ENCODE results near the gene CNTNAP5. TPM values are rescaled to one million over a fixed set of nuclear protein-coding genes. Genes with fewer than 3 reads are reported as not detected.

Gene CNTNAP5
- total RNA-seq, 2 experiments from 2014 or later = not detected

DNA sequence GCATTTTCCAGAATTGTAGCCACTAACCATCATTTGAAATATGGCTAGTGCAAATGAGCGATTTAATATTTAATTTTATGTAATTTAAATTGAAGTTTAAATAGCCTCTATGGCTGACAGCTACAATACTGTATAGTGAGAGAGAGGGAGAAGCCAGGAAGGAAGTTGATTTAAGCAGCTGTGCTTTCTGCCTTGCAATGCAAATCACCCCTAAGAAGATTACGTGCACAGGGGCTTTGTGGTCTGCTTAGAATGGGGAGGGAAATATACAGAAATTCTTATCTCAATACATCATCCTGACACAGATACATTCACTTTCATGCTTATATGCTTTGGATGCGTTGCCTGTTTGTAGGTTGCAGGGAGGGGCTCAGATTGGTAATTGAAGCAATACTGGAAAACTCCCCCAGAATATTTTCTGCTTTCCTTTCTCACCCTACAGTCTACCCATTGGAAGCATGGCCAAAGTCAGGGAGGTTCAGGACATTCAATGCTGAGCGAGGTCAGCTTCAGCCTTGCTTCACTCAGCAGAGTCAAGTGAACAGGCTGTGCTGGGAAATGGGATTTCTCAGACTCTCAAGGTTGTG, 674.0 kb downstream of the CNTNAP5 start:
- Mint-ChIP-seq H3K4me3 (no peak overlapping the region), H3K27ac (no peak overlapping the region), H3K9me3 (peaks cover 3% of the 10 kb centered on the region), H3K4me1 (no peaks in the 10 kb centered on the region), H3K36me3 (ENCODE audit: low read depth) (no peaks in the 10 kb centered on the region), H3K27me3 (no peaks in the 10 kb centered on the region)
- DNase-seq = no peak
- ChIA-PET CTCF (no interaction called here), POLR2A (no interaction called here)

DNA sequence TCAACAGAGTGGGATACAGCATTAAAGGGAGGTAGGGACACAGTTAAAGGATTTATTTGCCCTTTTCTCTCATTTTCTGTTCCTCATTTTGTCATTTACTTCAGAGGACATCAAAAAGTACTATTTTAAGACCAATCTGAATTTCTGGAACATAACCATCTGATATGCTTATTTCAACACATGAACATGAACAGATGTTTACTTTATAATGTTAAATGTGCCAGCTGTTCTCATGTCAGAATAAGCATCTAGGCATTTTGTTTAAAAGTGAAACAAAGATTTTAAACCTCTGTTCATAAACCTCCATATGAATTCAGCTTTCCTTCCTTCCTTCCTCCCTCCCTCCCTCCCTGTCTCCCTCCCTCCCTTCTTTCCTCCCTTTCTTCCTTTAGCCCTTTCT, 677.7 kb downstream of the CNTNAP5 start:
- Mint-ChIP-seq H3K4me3 (no peak overlapping the region), H3K4me1 (no peaks in the 10 kb centered on the region), H3K27me3 (no peaks in the 10 kb centered on the region), H3K36me3 (ENCODE audit: low read depth) (no peaks in the 10 kb centered on the region), H3K9me3 (no peaks in the 10 kb centered on the region), H3K27ac (no peak overlapping the region)
- DNase-seq = no peak
- CTCF ChIA-PET = no interaction called here
- POLR2A ChIA-PET = no interaction called here

DNA sequence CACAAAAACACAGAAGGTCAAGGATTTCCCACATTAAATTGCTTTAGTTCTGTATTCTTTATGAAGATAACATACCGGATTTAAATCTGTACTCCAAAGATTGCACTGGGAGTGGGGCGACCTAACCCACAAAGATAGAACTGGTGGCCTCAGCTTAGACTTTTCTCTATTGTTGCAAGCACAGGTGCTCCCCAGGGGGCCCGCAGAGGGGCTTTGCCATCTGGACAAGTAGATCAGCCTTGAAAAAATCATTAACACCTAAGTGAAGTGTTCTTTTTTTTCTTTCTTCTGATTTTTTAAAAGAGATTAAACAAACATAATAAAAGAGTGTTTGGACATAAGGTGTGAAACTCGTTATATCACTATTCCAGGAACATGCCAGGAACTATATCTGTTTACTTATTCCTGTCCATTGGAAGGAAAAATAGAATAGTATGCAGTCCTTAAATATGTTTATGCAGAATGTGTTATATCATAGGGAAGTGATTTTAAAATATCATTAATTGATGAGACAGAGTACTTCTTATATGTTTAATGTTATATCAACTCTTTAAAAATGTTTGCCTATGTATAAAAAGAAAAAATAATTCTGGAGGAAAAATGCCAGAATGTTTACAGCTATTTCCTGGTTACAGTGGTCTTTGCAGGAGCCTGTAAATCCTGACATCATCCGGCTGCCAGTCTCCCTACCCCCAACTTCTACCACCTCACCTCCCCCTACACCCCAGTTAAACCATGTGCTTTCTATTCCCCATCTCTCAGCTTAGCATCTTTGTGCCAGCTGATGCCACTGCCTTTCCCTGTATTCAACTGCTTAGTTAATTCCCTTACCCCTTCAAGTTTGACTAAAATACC, 679.2 kb downstream of the CNTNAP5 start:
- Mint-ChIP-seq H3K4me1 (no peaks in the 10 kb centered on the region), H3K27me3 (no peaks in the 10 kb centered on the region), H3K27ac (no peak overlapping the region), H3K9me3 (peaks cover 2% of the 10 kb centered on the region), H3K36me3 (ENCODE audit: low read depth) (no peaks in the 10 kb centered on the region), H3K4me3 (no peak overlapping the region)
- DNase-seq = no peak
- ChIA-PET POLR2A (no interaction called here), CTCF (no interaction called here)

GRCh38 chr2:124708661-124709060, 683.6 kb downstream of the CNTNAP5 start:
- no peaks in the 10 kb centered on the region for H3K4me1 Mint-ChIP-seq
- no peaks in the 10 kb centered on the region for H3K36me3 Mint-ChIP-seq (ENCODE audit: low read depth)
- no peak overlapping the region for H3K4me3 Mint-ChIP-seq
- POLR2A ChIA-PET = no interaction called here
- H3K9me3 Mint-ChIP-seq = peaks cover 4% of the 10 kb centered on the region
- no peak for DNase-seq
- no peaks in the 10 kb centered on the region for H3K27me3 Mint-ChIP-seq
- H3K27ac Mint-ChIP-seq = no peak overlapping the region
- CTCF ChIA-PET = no interaction called here

DNA sequence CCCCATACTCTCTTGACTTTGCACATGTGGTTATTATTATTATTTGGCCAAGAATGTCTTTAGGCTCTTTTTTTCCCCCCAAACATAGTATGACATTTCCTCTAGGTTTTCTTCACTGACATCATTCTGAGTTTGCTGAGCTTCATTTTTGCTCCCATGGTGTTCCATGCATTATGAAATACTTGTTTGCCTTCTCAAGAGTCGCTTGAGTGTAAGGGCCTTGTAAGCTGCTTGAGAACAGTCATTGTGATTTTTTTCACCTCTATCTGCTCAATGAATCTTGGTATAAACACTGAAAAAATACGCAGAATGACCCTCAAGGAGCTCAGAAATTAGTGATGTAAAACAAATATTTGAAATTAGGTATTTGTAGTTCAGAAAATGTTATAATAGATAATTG, 688.9 kb downstream of the CNTNAP5 start:
- H3K36me3 Mint-ChIP-seq (ENCODE audit: low read depth) = no peaks in the 10 kb centered on the region
- no peak for DNase-seq
- H3K9me3 Mint-ChIP-seq = peaks cover 8% of the 10 kb centered on the region
- no peak overlapping the region for H3K27ac Mint-ChIP-seq
- no peak overlapping the region for H3K4me3 Mint-ChIP-seq
- ChIA-PET POLR2A (no interaction called here), CTCF (no interaction called here)
- H3K27me3 Mint-ChIP-seq = no peaks in the 10 kb centered on the region
- H3K4me1 Mint-ChIP-seq = no peaks in the 10 kb centered on the region

DNA sequence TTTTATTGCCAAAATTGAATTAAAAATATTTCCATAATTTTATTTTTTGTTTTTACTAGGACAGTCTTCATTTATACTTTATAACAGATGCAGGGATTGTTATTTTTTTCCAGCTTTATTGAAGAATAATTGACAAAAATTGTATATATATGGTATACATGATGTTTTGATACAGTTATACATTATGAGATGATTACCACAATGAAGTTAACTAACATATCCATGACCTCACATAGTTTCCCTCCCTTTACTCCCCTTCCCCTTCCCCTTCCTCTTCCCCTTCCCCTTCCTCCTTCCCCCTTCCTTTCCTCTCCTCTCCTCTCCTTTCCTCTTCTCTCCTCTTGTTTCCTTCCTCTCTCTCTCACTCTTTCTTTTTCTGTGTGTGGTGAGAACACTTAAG, 700.1 kb downstream of the CNTNAP5 start:
- POLR2A ChIA-PET = no interaction called here
- CTCF ChIA-PET = no interaction called here
- Mint-ChIP-seq H3K27ac (no peak overlapping the region), H3K27me3 (no peaks in the 10 kb centered on the region), H3K4me3 (no peak overlapping the region), H3K36me3 (ENCODE audit: low read depth) (no peaks in the 10 kb centered on the region), H3K9me3 (peaks cover 5% of the 10 kb centered on the region), H3K4me1 (no peaks in the 10 kb centered on the region)
- no peak for DNase-seq

- Mint-ChIP-seq H3K27ac (no peak overlapping the region), H3K4me3 (no peak overlapping the region), H3K4me1 (no peaks in the 10 kb centered on the region), H3K36me3 (ENCODE audit: low read depth) (no peaks in the 10 kb centered on the region), H3K9me3 (peaks cover 10% of the 10 kb centered on the region), H3K27me3 (no peaks in the 10 kb centered on the region)
- DNase-seq = no peak
- POLR2A ChIA-PET = no interaction called here
- CTCF ChIA-PET = no interaction called here
Measured at GRCh38 chr2:124740636-124741035, 715.5 kb downstream of the CNTNAP5 start.

DNA sequence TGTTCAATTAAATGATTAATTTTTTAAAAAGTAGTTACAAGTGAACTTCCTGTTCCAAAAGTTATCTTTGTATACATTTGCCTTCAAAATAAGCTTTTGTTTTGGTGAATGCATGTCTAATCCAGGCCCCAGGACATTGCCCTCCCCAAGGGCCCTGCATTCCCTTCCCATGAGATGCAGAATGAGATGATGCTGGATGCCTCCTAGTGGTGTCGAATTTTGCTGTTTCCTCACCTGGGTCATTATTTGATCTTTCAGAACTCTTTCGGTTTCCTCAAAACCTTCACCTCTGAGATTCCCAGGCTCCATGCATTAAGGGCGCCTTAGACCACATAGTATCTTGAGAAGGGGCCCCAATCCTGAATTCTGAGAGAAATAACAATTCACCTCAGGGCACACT, 728.8 kb downstream of the CNTNAP5 start:
- DNase-seq = no peak
- no peaks in the 10 kb centered on the region for H3K4me1 Mint-ChIP-seq
- no peaks in the 10 kb centered on the region for H3K27me3 Mint-ChIP-seq
- CTCF ChIA-PET = no interaction called here
- no peak overlapping the region for H3K4me3 Mint-ChIP-seq
- H3K9me3 Mint-ChIP-seq = peaks cover 12% of the 10 kb centered on the region
- H3K36me3 Mint-ChIP-seq (ENCODE audit: low read depth) = no peaks in the 10 kb centered on the region
- POLR2A ChIA-PET = no interaction called here
- H3K27ac Mint-ChIP-seq = no peak overlapping the region

GRCh38 chr2:124755386-124755785, 730.3 kb downstream of the CNTNAP5 start:
- Mint-ChIP-seq H3K27me3 (no peaks in the 10 kb centered on the region), H3K36me3 (ENCODE audit: low read depth) (no peaks in the 10 kb centered on the region), H3K4me3 (no peak overlapping the region), H3K9me3 (peaks cover 9% of the 10 kb centered on the region), H3K27ac (no peak overlapping the region), H3K4me1 (no peaks in the 10 kb centered on the region)
- CTCF ChIA-PET = no interaction called here
- POLR2A ChIA-PET = no interaction called here
- no peak for DNase-seq

- Mint-ChIP-seq H3K27me3 (no peaks in the 10 kb centered on the region), H3K9me3 (peaks cover 9% of the 10 kb centered on the region), H3K4me3 (no peak overlapping the region), H3K27ac (no peak overlapping the region), H3K4me1 (no peaks in the 10 kb centered on the region), H3K36me3 (ENCODE audit: low read depth) (no peaks in the 10 kb centered on the region)
- CTCF ChIA-PET = no interaction called here
- DNase-seq = no peak
- POLR2A ChIA-PET = no interaction called here
Measured at GRCh38 chr2:124756048-124756447, 731.0 kb downstream of the CNTNAP5 start.

DNA sequence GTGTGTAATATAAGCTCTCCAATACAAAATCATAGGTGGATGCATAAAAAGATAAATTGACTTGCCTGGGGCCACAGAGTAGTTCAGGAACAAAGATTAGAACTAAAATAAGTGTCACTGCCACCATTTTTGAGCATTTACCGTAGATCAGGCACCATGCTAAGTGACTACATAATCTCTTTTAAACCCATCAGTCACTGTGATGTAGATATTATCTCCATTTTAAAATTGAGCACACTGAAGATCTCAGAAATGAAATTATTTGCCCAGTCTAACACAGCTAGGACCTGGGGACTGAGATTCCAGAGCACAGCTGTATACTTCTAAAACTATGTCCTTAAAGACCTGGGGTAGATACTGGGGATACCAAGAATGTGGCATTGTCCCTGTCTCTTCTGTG, 737.3 kb downstream of the CNTNAP5 start:
- Mint-ChIP-seq H3K36me3 (ENCODE audit: low read depth) (no peaks in the 10 kb centered on the region), H3K4me1 (no peaks in the 10 kb centered on the region), H3K27me3 (no peaks in the 10 kb centered on the region), H3K27ac (no peak overlapping the region), H3K4me3 (no peak overlapping the region), H3K9me3 (no peaks in the 10 kb centered on the region)
- DNase-seq = no peak
- CTCF ChIA-PET = no interaction called here
- POLR2A ChIA-PET = no interaction called here

DNA sequence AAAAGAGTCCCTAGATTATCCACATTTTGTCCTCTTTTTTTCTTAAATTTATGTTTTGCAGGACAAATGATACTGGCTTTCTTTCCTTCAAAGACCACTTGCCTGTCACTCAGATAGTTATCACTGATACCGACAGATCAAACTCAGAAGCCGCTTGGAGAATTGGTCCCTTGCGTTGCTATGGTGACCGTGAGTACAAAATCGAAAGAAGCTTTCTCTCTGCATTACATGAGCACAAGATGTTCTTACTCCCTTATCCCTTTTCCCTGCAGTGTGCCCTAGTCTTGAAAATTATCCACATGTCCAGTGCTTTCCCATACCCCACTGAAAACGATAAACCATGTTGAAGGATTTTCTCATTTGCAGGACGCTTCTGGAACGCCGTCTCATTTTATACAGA, 738.5 kb downstream of the CNTNAP5 start:
- Mint-ChIP-seq H3K36me3 (ENCODE audit: low read depth) (no peaks in the 10 kb centered on the region), H3K4me3 (no peak overlapping the region), H3K4me1 (no peaks in the 10 kb centered on the region)

GRCh38 chr2:124774781-124775180, 749.7 kb downstream of the CNTNAP5 start:
- Mint-ChIP-seq H3K36me3 (ENCODE audit: low read depth) (no peaks in the 10 kb centered on the region), H3K4me1 (no peaks in the 10 kb centered on the region), H3K9me3 (peaks cover 13% of the 10 kb centered on the region), H3K27ac (no peak overlapping the region), H3K27me3 (no peaks in the 10 kb centered on the region), H3K4me3 (no peak overlapping the region)
- DNase-seq = no peak
- ChIA-PET CTCF (no interaction called here), POLR2A (no interaction called here)

More for the DNA sequence above, 738.5 kb downstream of the CNTNAP5 start:
- no peaks in the 10 kb centered on the region for H3K27me3 Mint-ChIP-seq
- no peaks in the 10 kb centered on the region for H3K9me3 Mint-ChIP-seq
- DNase-seq = no peak
- POLR2A ChIA-PET = no interaction called here
- CTCF ChIA-PET = no interaction called here
- H3K27ac Mint-ChIP-seq = no peak overlapping the region

- H3K9me3 Mint-ChIP-seq = peaks cover 14% of the 10 kb centered on the region
- H3K4me3 Mint-ChIP-seq = no peak overlapping the region
- no peak for DNase-seq
- no peaks in the 10 kb centered on the region for H3K36me3 Mint-ChIP-seq (ENCODE audit: low read depth)
- CTCF ChIA-PET = no interaction called here
- no peak overlapping the region for H3K27ac Mint-ChIP-seq
- H3K4me1 Mint-ChIP-seq = no peaks in the 10 kb centered on the region
- POLR2A ChIA-PET = no interaction called here
- no peaks in the 10 kb centered on the region for H3K27me3 Mint-ChIP-seq
Measured at GRCh38 chr2:124776332-124776731, 751.2 kb downstream of the CNTNAP5 start.

Measured in activated CD4-positive, alpha-beta memory T cell treated with anti-CD3 and anti-CD28 coated beads, Interleukin-2, amount 10 ng/mL, durations not matched to agents 7 days and 5 days (primary cell).